NT2/D1 (cell line): ENCODE data around the gene WEE2.
A peak's percentile ranks its signal among the peaks of the same experiment; 100 is the strongest.

Experiments used
- DNase-seq: peaks from one replicate; pipeline ENCODE4 v3.0.0-alpha.2; 2011; ENCODE audit warnings: low read depth, low spot score
- H3K27me3 ChIP-seq: 2 replicates; pipeline ENCODE4 v1.6.0; 2011; ENCODE audit warnings: mild to moderate bottlenecking; ENCODE audit not compliant: insufficient read length, insufficient read depth
- H3K36me3 ChIP-seq: 2 replicates; pipeline ENCODE4 v1.6.1; 2011; ENCODE audit warnings: mild to moderate bottlenecking, low read length, mixed read lengths; ENCODE audit not compliant: insufficient read depth, insufficient read length
- H3K4me1 ChIP-seq: 2 replicates; pipeline ENCODE4 v1.5.1; 2011; ENCODE audit not compliant: insufficient read depth, insufficient read length
- H3K4me3 ChIP-seq: 2 replicates; pipeline ENCODE4 v1.5.1; 2011; ENCODE audit warnings: low read depth; ENCODE audit not compliant: insufficient read length
- H3K9ac ChIP-seq: 2 replicates; pipeline ENCODE4 v1.6.0; 2011; ENCODE audit warnings: low read depth; ENCODE audit not compliant: insufficient read length
- H3K9me3 ChIP-seq: 2 replicates; pipeline ENCODE4 v1.5.1; 2011; ENCODE audit warnings: mild to moderate bottlenecking, low read length; ENCODE audit not compliant: insufficient read depth
- SUZ12 ChIP-seq: IDR thresholded peaks from 2 replicates; pipeline ENCODE4 v1.6.1; 2011; ENCODE audit not compliant: insufficient read length, insufficient read depth; ENCODE audit errors: extremely low read depth
- YY1 ChIP-seq: IDR thresholded peaks from 2 replicates; pipeline ENCODE4 v1.6.1; 2011; ENCODE audit not compliant: insufficient read length, insufficient read depth
- ZNF274 ChIP-seq: IDR thresholded peaks from 2 replicates; pipeline ENCODE4 v1.6.1; 2011; ENCODE audit warnings: mild to moderate bottlenecking, low read depth, low read length

WEE2 gene

DNA sequence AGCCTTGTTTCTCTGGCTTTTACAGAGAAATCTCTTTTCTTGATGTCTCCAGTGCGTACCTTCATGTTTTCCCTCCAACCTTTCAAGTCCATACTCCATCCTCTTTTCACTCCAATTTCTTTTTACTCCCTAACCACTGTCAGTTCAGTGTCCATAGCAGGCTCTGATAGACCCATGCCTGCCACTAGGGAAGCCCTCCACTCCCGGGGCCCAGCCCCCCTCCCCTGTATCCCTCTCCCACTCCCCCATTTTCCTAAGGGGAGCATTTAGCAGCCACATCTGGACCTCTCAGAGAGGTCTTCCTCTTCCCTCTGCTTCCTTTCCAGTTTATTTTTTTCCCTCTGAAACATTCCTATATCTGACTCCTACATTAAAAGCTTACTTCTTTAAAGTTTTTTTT is 39.3 kb upstream of the WEE2 start:
- TF ChIP-seq ZNF274 (no peak), SUZ12 (no peak), YY1 (no peak)
- H3K36me3 ChIP-seq = peaks cover 26% of the 10 kb centered on the region
- DNase-seq = no peak
- H3K9me3 ChIP-seq = no peaks in the 10 kb centered on the region
- H3K4me1 ChIP-seq = no peaks in the 10 kb centered on the region
- no peaks in the 10 kb centered on the region for H3K27me3 ChIP-seq
- H3K4me3 ChIP-seq = no peak overlapping the region
- H3K9ac ChIP-seq = no peak overlapping the region

- no peak for DNase-seq
- no peaks in the 10 kb centered on the region for H3K27me3 ChIP-seq
- no peak for TF ChIP-seq ZNF274
- no peak for TF ChIP-seq YY1
- TF ChIP-seq SUZ12 = no peak
- no peak overlapping the region for H3K4me3 ChIP-seq
- H3K9ac ChIP-seq = no peak overlapping the region
- H3K36me3 ChIP-seq = peaks cover 5% of the 10 kb centered on the region
- H3K4me1 ChIP-seq = no peaks in the 10 kb centered on the region
- no peaks in the 10 kb centered on the region for H3K9me3 ChIP-seq
Observed at GRCh38 chr7:141671705-141672496, 36.3 kb upstream of the WEE2 start.

GRCh38 chr7:141673346-141673745 is 34.8 kb upstream of the WEE2 start:
- no peak overlapping the region for H3K9ac ChIP-seq
- DNase-seq = no peak
- H3K9me3 ChIP-seq = no peaks in the 10 kb centered on the region
- TF ChIP-seq ZNF274 = no peak
- TF ChIP-seq YY1 = no peak
- no peak for TF ChIP-seq SUZ12
- H3K27me3 ChIP-seq = no peaks in the 10 kb centered on the region
- peaks cover 5% of the 10 kb centered on the region for H3K36me3 ChIP-seq
- no peaks in the 10 kb centered on the region for H3K4me1 ChIP-seq
- H3K4me3 ChIP-seq = no peak overlapping the region

- H3K9me3 ChIP-seq = no peaks in the 10 kb centered on the region
- H3K27me3 ChIP-seq = no peaks in the 10 kb centered on the region
- no peak overlapping the region for H3K9ac ChIP-seq
- DNase-seq = peak; percentile 52
- TF ChIP-seq YY1 (no peak), SUZ12 (no peak), ZNF274 (no peak)
- H3K4me3 ChIP-seq = no peak overlapping the region
- peaks cover 5% of the 10 kb centered on the region for H3K36me3 ChIP-seq
- H3K4me1 ChIP-seq = no peaks in the 10 kb centered on the region
Observed at GRCh38 chr7:141674171-141674671, 33.9 kb upstream of the WEE2 start.

DNA sequence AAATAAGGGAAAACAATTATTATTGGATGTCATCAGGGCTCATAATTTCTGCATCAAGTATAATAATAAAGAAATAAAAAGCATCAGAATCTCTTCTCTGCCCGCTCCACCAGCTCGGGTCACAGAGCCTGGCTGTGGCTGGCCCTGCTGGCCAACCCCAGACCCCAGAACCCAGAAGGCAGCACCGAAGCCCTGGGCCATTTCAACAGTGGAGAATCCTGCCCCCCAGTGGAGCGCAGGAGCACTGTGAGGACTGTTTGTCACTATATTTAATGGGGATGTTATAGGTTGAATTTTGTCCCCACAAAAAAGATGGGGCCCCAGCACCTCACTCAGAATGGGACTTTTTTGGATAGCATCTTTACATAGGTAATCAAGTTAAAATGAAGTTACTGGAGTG is 33.5 kb upstream of the WEE2 start:
- H3K36me3 ChIP-seq = peaks cover 5% of the 10 kb centered on the region
- DNase-seq = peak; percentile 47
- H3K4me1 ChIP-seq = no peaks in the 10 kb centered on the region
- TF ChIP-seq SUZ12 (no peak), ZNF274 (no peak), YY1 (no peak)
- no peaks in the 10 kb centered on the region for H3K9me3 ChIP-seq
- no peak overlapping the region for H3K4me3 ChIP-seq
- no peak overlapping the region for H3K9ac ChIP-seq
- no peaks in the 10 kb centered on the region for H3K27me3 ChIP-seq

DNA sequence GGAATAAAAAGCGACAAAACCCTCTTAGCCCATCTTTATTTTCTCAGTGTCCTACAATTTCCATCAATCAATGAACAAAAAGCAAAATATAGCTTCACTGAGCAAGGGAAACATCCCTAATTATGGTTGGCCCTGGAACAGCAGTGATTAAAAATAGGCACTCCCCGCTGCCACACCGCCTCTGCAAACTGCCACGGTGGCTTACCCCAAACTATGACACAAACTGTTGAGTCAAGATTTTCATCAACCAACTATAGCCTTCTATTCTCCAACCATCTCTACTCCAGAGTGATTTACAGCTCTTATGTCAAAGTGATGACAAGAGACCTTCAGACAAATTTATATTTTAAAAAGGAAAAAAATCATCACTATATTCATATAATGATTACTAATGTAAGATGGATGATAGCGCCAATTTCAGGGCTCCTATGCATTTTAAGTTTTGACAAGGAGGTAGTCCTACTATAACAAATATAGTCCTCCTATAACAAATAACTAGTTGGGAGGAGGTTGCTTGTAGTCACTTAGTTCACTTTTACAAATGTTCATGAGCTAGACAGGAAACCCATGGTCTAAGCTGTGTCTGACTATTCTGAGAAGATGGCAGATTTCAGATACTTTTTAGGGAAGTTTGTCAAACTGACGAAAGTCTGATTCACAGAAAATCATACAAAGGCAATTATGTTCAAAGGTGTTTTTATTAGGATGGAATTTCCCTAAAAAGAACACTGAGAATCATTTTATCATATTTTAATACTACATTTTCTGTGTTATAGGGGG is 32.5 kb upstream of the WEE2 start:
- no peak for TF ChIP-seq SUZ12
- TF ChIP-seq YY1 = no peak
- no peak for TF ChIP-seq ZNF274
- H3K27me3 ChIP-seq = no peaks in the 10 kb centered on the region
- peaks cover 5% of the 10 kb centered on the region for H3K36me3 ChIP-seq
- H3K9ac ChIP-seq = no peak overlapping the region
- no peak for DNase-seq
- no peaks in the 10 kb centered on the region for H3K9me3 ChIP-seq
- H3K4me3 ChIP-seq = no peak overlapping the region
- H3K4me1 ChIP-seq = no peaks in the 10 kb centered on the region

GRCh38 chr7:141676618-141677017 is 31.5 kb upstream of the WEE2 start:
- H3K36me3 ChIP-seq = peaks cover 3% of the 10 kb centered on the region
- no peaks in the 10 kb centered on the region for H3K4me1 ChIP-seq
- no peak for DNase-seq
- H3K4me3 ChIP-seq = no peak overlapping the region
- H3K9me3 ChIP-seq = no peaks in the 10 kb centered on the region
- H3K27me3 ChIP-seq = no peaks in the 10 kb centered on the region
- H3K9ac ChIP-seq = no peak overlapping the region
- no peak for TF ChIP-seq YY1
- TF ChIP-seq SUZ12 = no peak
- no peak for TF ChIP-seq ZNF274
